ENCODE data around the gene OBP2A. TPM values are rescaled to one million over a fixed set of nuclear protein-coding genes. Genes with fewer than 3 reads are reported as not detected.
A peak's percentile ranks its signal among the peaks of the same experiment; 100 is the strongest.

The OBP2A gene
- total RNA-seq, 1 experiment from 2014 or later = not detected

DNA sequence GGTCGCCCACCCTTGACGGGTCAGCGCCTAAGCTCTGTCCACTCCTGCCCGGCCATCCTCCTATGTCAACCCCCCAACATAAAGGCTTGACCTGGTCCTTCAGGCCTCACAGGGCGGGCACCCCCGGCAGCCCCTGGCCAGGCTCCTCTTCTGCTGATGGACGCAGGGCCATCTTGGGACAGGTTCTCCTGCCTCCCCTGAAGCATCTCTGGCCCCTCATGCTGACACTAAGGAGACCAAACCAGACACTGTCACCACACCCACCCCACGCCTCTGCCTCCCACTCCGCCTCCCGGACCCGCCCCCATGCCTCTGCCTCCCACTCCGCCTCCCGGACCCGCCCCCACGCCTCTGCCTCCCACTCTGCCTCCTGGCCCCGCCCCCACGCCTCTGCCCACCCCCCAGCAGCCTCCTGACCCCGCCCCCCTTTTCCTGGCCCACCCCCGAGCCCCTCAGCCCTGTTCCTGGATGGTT lies 6.8 kb downstream of the OBP2A start:
- Histone ChIP-seq H3K4me3 (replicated peaks in 1 of 2; ENCODE audit: low read depth in 1 of 2, low read length in 2 of 2) (no peak overlapping the region), H4K20me1 (ENCODE audit: insufficient read depth) (no peaks in the 10 kb centered on the region), H3K9ac (ENCODE audit: low read length) (no peak overlapping the region), H3K4me1 (ENCODE audit: control insufficient read depth in 1 of 2, insufficient read depth in 2 of 2, low read length in 2 of 2) (no peaks in the 10 kb centered on the region), H3K9me3 (ENCODE audit: control insufficient read depth in 1 of 2, insufficient read depth in 1 of 2, low read depth in 1 of 2, low read length in 2 of 2) (no peaks in the 10 kb centered on the region), H3K36me3 (ENCODE audit: control insufficient read depth in 1 of 2, insufficient read depth in 2 of 2, low read length in 2 of 2) (no peaks in the 10 kb centered on the region), H3K27ac (ENCODE audit: low read depth, low read length) (no peak overlapping the region), H3K9me2 (ENCODE audit: insufficient read depth) (no peaks in the 10 kb centered on the region), H3K27me3 (ENCODE audit: insufficient read depth, low read length) (0 out of 2 replicates have a peak, but pooled peaks cover 2% of the 10 kb centered on the region), H2AFZ (ENCODE audit: low read depth, low read length, poor library complexity, severe bottlenecking) (no peak overlapping the region), H3K79me2 (ENCODE audit: insufficient read depth, low read length) (no peaks in the 10 kb centered on the region), H3K4me2 (ENCODE audit: low read length) (no peak overlapping the region)
- RAD21 ChIA-PET (ENCODE audit: low non-redundant PET in 1 of 2, low total read pairs in 2 of 2, uncharacterized antibody in 2 of 2, unreplicated experiment in 2 of 2) = no interaction called here
- CTCF ChIA-PET = no interaction called here
- no peak for TF ChIP-seq TCF7L2 (IDR thresholded peaks at IDR 0.05; ENCODE audit: borderline replicate concordance, extremely low read depth, insufficient read depth, insufficient read length)
- TF ChIP-seq SIN3A (IDR thresholded peaks at IDR 0.05; ENCODE audit: low read depth) = no peak
- no peak for TF ChIP-seq SP1 (IDR thresholded peaks at IDR 0.05; ENCODE audit: low read depth)
- TF ChIP-seq EZH2phosphoT487 (IDR thresholded peaks at IDR 0.05; ENCODE audit: borderline replicate concordance) = no peak
- no peak for TF ChIP-seq EZH2 (IDR thresholded peaks at IDR 0.05)
- no peak for TF ChIP-seq CEBPB (IDR thresholded peaks at IDR 0.05; ENCODE audit: low read depth)
- TF ChIP-seq, protein P1, sequence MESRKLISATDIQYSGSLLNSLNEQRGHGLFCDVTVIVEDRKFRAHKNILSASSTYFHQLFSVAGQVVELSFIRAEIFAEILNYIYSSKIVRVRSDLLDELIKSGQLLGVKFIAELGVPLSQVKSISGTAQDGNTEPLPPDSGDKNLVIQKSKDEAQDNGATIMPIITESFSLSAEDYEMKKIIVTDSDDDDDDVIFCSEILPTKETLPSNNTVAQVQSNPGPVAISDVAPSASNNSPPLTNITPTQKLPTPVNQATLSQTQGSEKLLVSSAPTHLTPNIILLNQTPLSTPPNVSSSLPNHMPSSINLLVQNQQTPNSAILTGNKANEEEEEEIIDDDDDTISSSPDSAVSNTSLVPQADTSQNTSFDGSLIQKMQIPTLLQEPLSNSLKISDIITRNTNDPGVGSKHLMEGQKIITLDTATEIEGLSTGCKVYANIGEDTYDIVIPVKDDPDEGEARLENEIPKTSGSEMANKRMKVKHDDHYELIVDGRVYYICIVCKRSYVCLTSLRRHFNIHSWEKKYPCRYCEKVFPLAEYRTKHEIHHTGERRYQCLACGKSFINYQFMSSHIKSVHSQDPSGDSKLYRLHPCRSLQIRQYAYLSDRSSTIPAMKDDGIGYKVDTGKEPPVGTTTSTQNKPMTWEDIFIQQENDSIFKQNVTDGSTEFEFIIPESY (IDR thresholded peaks at IDR 0.05; ENCODE audit: extremely low read depth, insufficient replicate concordance, low read length) = no peak
- BruUV-seq (replicated peaks) = no TSS peak
- DNase-seq (ENCODE audit: low read depth, low spot score) (no peak), ATAC-seq (peak; percentile 70)
- intact Hi-C loops (cut with micrococcal nuclease) = no loop called here
- POLR2A ChIA-PET = no interaction called here

DNA sequence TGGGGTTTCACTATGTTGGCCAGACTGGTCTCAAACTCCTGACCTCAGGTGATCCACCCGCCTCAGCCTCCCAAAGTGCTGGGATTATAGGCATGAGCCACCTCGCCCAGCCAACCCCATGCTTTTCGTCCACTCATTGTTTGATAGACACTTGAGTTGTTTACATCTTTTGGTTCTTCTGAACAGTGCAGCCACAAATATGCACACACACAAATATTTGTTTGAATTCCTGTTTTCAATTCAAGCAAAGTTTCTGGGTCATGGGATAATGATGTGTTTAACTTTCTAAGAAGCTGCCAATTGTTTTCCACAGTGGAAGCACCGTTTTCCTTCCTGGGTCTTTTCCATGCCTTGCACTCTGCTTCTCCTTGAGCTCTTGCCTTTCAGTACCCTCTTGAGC lies 8.8 kb downstream of the OBP2A start:
- Histone ChIP-seq H3K9me2 (ENCODE audit: insufficient read depth) (no peaks in the 10 kb centered on the region), H3K27me3 (ENCODE audit: insufficient read depth, low read length) (0 out of 2 replicates have a peak, but pooled peaks cover 2% of the 10 kb centered on the region)
- no TSS peak for BruUV-seq (replicated peaks)

More for the DNA sequence above, 8.8 kb downstream of the OBP2A start:
- Histone ChIP-seq H2AFZ (ENCODE audit: low read depth, low read length, poor library complexity, severe bottlenecking) (no peak overlapping the region), H3K79me2 (ENCODE audit: insufficient read depth, low read length) (no peaks in the 10 kb centered on the region), H3K4me3 (replicated peaks in 1 of 2; ENCODE audit: low read depth in 1 of 2, low read length in 2 of 2) (no peak overlapping the region), H4K20me1 (ENCODE audit: insufficient read depth) (no peaks in the 10 kb centered on the region), H3K4me1 (ENCODE audit: control insufficient read depth in 1 of 2, insufficient read depth in 2 of 2, low read length in 2 of 2) (no peaks in the 10 kb centered on the region), H3K9ac (ENCODE audit: low read length) (no peak overlapping the region), H3K36me3 (ENCODE audit: control insufficient read depth in 1 of 2, insufficient read depth in 2 of 2, low read length in 2 of 2) (no peaks in the 10 kb centered on the region), H3K9me3 (ENCODE audit: control insufficient read depth in 1 of 2, insufficient read depth in 1 of 2, low read depth in 1 of 2, low read length in 2 of 2) (no peaks in the 10 kb centered on the region), H3K4me2 (ENCODE audit: low read length) (no peak overlapping the region), H3K27ac (ENCODE audit: low read depth, low read length) (no peak overlapping the region)
- TF ChIP-seq ZNF274 (IDR thresholded peaks at IDR 0.05; ENCODE audit: low read depth, low read length) (no peak), SRF (IDR thresholded peaks at IDR 0.05; ENCODE audit: low read depth) (no peak), EZH2phosphoT487 (IDR thresholded peaks at IDR 0.05; ENCODE audit: borderline replicate concordance) (no peak), EZH2 (IDR thresholded peaks at IDR 0.05) (no peak), POLR2A (IDR thresholded peaks at IDR 0.05; ENCODE audit: borderline replicate concordance, extremely low read depth, insufficient read depth, insufficient read length) (no peak), ZFX (IDR thresholded peaks at IDR 0.05) (no peak), CEBPB (IDR thresholded peaks at IDR 0.05; ENCODE audit: low read depth) (no peak), RAD21 (IDR thresholded peaks at IDR 0.05; ENCODE audit: low read depth) (no peak), TCF7L2 (IDR thresholded peaks at IDR 0.05; ENCODE audit: borderline replicate concordance, extremely low read depth, insufficient read depth, insufficient read length) (no peak), SP1 (IDR thresholded peaks at IDR 0.05; ENCODE audit: low read depth) (no peak)
- TF ChIP-seq, protein P2, sequence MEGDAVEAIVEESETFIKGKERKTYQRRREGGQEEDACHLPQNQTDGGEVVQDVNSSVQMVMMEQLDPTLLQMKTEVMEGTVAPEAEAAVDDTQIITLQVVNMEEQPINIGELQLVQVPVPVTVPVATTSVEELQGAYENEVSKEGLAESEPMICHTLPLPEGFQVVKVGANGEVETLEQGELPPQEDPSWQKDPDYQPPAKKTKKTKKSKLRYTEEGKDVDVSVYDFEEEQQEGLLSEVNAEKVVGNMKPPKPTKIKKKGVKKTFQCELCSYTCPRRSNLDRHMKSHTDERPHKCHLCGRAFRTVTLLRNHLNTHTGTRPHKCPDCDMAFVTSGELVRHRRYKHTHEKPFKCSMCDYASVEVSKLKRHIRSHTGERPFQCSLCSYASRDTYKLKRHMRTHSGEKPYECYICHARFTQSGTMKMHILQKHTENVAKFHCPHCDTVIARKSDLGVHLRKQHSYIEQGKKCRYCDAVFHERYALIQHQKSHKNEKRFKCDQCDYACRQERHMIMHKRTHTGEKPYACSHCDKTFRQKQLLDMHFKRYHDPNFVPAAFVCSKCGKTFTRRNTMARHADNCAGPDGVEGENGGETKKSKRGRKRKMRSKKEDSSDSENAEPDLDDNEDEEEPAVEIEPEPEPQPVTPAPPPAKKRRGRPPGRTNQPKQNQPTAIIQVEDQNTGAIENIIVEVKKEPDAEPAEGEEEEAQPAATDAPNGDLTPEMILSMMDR (IDR thresholded peaks at IDR 0.05 in 2 of 3, conservative IDR thresholded peaks at IDR 0.05 in 1 of 3; ENCODE audit: borderline replicate concordance in 1 of 3, insufficient read depth in 1 of 3, low read depth in 2 of 3, low read length in 2 of 3) = no peak
- TF ChIP-seq, protein P1 (IDR thresholded peaks at IDR 0.05; ENCODE audit: extremely low read depth, insufficient replicate concordance, low read length) = no peak
- POLR2A ChIA-PET = no interaction called here
- ATAC-seq = no peak
- intact Hi-C loops (cut with micrococcal nuclease) = no loop called here
- RAD21 ChIA-PET (ENCODE audit: low non-redundant PET in 1 of 2, low total read pairs in 2 of 2, uncharacterized antibody in 2 of 2, unreplicated experiment in 2 of 2) = no interaction called here
- DNase-seq (ENCODE audit: low read depth, low spot score) = no peak
- CTCF ChIA-PET = interaction anchor here (1.4 kb wide), 1 partner anchor 50 kb away, joined by 4 read pairs; no protein-coding TSS in a partner anchor
